Osteoblast (primary cell): ENCODE results near the gene SRSF3. TPM values are rescaled to one million over a fixed set of nuclear protein-coding genes. Genes with fewer than 3 reads are reported as not detected.
A peak's percentile ranks its signal among the peaks of the same experiment; 100 is the strongest.

Experiments used
- DNase-seq: peaks from one replicate; pipeline ENCODE4 v3.0.0; 2011; ENCODE audit warnings: low spot score, mixed read lengths; ENCODE audit not compliant: insufficient read length; ENCODE audit errors: missing footprints
- H2AFZ ChIP-seq: 2 replicates; pipeline ENCODE4 v1.6.0; 2011; ENCODE audit warnings: mild to moderate bottlenecking, low read length
- H3K27ac ChIP-seq: 2 replicates; pipeline ENCODE4 v1.5.1; 2011; ENCODE audit warnings: mild to moderate bottlenecking, low read depth, low read length, moderate library complexity
- H3K27me3 ChIP-seq: 2 replicates; pipeline ENCODE4 v1.6.0; 2012; ENCODE audit warnings: mild to moderate bottlenecking, control low read depth, inconsistent platforms, low read length, moderate library complexity; ENCODE audit not compliant: insufficient read depth
- H3K36me3 ChIP-seq: 2 replicates; pipeline ENCODE4 v1.5.1; 2011; ENCODE audit warnings: mild to moderate bottlenecking, low read length, control low read depth, moderate library complexity; ENCODE audit not compliant: insufficient read depth
- H3K4me1 ChIP-seq: 2 replicates; pipeline ENCODE4 v1.5.1; 2011; ENCODE audit warnings: mild to moderate bottlenecking, low read length, control low read depth, moderate library complexity; ENCODE audit not compliant: insufficient read depth
- H3K4me2 ChIP-seq: 2 replicates; pipeline ENCODE4 v1.6.0; 2011; ENCODE audit warnings: mild to moderate bottlenecking, low read length; ENCODE audit not compliant: insufficient read depth
- H3K4me3 ChIP-seq: fragments of 200-600 bp; sonication (generic); 3 replicates; pipeline ENCODE4 v1.5.1; 2012; ENCODE audit warnings: mild to moderate bottlenecking, low read length, inconsistent platforms; ENCODE audit not compliant: insufficient read depth
- H3K79me2 ChIP-seq: 2 replicates; pipeline ENCODE4 v1.6.0; 2012; ENCODE audit warnings: mild to moderate bottlenecking, low read length, control low read depth, inconsistent platforms; ENCODE audit not compliant: insufficient read depth
- H3K9me3 ChIP-seq: 2 replicates; pipeline ENCODE4 v1.5.1; 2011; ENCODE audit warnings: low read depth, low read length, control low read depth
- H4K20me1 ChIP-seq: 2 replicates; pipeline ENCODE4 v1.6.0; 2012; ENCODE audit warnings: mild to moderate bottlenecking, low read length, control low read depth; ENCODE audit not compliant: insufficient read depth
- CTCF ChIP-seq: IDR thresholded peaks from 2 replicates; pipeline ENCODE4 v1.5.1; 2011; ENCODE audit warnings: mild to moderate bottlenecking, low read depth, low read length, moderate library complexity; ENCODE audit errors: extremely low read depth
- total RNA-seq: library from RNA; depleted of rRNA; stranded (reverse); fragments of >200 nt; gene quantifications from 2 replicates; pipeline ENCODE4 v1.2.3, GENCODE V29; 2012

Gene SRSF3
- total RNA-seq, 1 donor: 289 TPM

GRCh38 chr6:36597775-36598174 is 3.6 kb downstream of the SRSF3 start:
- Histone ChIP-seq H3K79me2 (peaks cover 86% of the 10 kb centered on the region), H2AFZ (no peak overlapping the region), H3K36me3 (peaks cover 67% of the 10 kb centered on the region), H3K9me3 (no peaks in the 10 kb centered on the region), H3K4me2 (peak overlapping the region; percentile 94), H3K4me3 (peak overlapping the region; percentile 95), H3K4me1 (peaks cover 56% of the 10 kb centered on the region), H4K20me1 (peaks cover 79% of the 10 kb centered on the region), H3K27me3 (no peaks in the 10 kb centered on the region), H3K27ac (peak overlapping the region; percentile 43)
- TF ChIP-seq CTCF: no peak
- no peak for DNase-seq

- peak overlapping the region; percentile 43 for H3K27ac ChIP-seq
- no peak overlapping the region for H2AFZ ChIP-seq
- peaks cover 72% of the 10 kb centered on the region for H3K36me3 ChIP-seq
Observed at GRCh38 chr6:36598326-36598725, 4.2 kb downstream of the SRSF3 start.

GRCh38 chr6:36598739-36599318 is 4.7 kb downstream of the SRSF3 start:
- peaks cover 77% of the 10 kb centered on the region for H3K36me3 ChIP-seq

More at GRCh38 chr6:36598326-36598725, 4.2 kb downstream of the SRSF3 start:
- Histone ChIP-seq H4K20me1 (peaks cover 85% of the 10 kb centered on the region), H3K9me3 (no peaks in the 10 kb centered on the region), H3K27me3 (no peaks in the 10 kb centered on the region), H3K79me2 (peaks cover 92% of the 10 kb centered on the region), H3K4me3 (peak overlapping the region; percentile 95), H3K4me1 (peaks cover 57% of the 10 kb centered on the region), H3K4me2 (peak overlapping the region; percentile 94)
- no peak for DNase-seq
- TF ChIP-seq CTCF: no peak

More at GRCh38 chr6:36598739-36599318, 4.7 kb downstream of the SRSF3 start:
- peak; percentile 25 for DNase-seq
- Histone ChIP-seq H4K20me1 (peaks cover 90% of the 10 kb centered on the region), H3K9me3 (no peaks in the 10 kb centered on the region), H3K27me3 (no peaks in the 10 kb centered on the region), H2AFZ (no peak overlapping the region), H3K27ac (peak overlapping the region; percentile 43), H3K4me2 (peak overlapping the region; percentile 94), H3K79me2 (peaks cover 97% of the 10 kb centered on the region), H3K4me3 (peak overlapping the region; percentile 95), H3K4me1 (peaks cover 57% of the 10 kb centered on the region)
- no peak for TF ChIP-seq CTCF
